Measurements from ENCODE around the gene TM9SF1. TPM values are rescaled to one million over a fixed set of nuclear protein-coding genes. Genes with fewer than 3 reads are reported as not detected.

The TM9SF1 gene
- total and polyA plus RNA-seq, 2 of the 13 experiments (the other 11 are each of a cell fraction or from before 2014, with no cell fraction given): 83.2 to 110 TPM

GRCh38 chr14:24232121-24232644 is 36.9 kb upstream of the TM9SF1 start, which contains the start of gene NEDD8 (continued):
- no peak for TF ChIP-seq ZNF343 (CRISPR knock-in tag; IDR thresholded peaks at IDR 0.05)
- no peak for TF ChIP-seq NFYC (CRISPR knock-in tag; IDR thresholded peaks at IDR 0.05)
- no peak for TF ChIP-seq RNF2 (conservative IDR thresholded peaks at IDR 0.05; ENCODE audit: low read depth)
- TF ChIP-seq, protein P1, sequence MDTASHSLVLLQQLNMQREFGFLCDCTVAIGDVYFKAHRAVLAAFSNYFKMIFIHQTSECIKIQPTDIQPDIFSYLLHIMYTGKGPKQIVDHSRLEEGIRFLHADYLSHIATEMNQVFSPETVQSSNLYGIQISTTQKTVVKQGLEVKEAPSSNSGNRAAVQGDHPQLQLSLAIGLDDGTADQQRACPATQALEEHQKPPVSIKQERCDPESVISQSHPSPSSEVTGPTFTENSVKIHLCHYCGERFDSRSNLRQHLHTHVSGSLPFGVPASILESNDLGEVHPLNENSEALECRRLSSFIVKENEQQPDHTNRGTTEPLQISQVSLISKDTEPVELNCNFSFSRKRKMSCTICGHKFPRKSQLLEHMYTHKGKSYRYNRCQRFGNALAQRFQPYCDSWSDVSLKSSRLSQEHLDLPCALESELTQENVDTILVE (CRISPR knock-in tag; IDR thresholded peaks at IDR 0.05): no peak
- TF ChIP-seq, protein P2, sequence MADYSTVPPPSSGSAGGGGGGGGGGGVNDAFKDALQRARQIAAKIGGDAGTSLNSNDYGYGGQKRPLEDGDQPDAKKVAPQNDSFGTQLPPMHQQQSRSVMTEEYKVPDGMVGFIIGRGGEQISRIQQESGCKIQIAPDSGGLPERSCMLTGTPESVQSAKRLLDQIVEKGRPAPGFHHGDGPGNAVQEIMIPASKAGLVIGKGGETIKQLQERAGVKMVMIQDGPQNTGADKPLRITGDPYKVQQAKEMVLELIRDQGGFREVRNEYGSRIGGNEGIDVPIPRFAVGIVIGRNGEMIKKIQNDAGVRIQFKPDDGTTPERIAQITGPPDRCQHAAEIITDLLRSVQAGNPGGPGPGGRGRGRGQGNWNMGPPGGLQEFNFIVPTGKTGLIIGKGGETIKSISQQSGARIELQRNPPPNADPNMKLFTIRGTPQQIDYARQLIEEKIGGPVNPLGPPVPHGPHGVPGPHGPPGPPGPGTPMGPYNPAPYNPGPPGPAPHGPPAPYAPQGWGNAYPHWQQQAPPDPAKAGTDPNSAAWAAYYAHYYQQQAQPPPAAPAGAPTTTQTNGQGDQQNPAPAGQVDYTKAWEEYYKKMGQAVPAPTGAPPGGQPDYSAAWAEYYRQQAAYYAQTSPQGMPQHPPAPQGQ (CRISPR knock-in tag; IDR thresholded peaks at IDR 0.05; ENCODE audit: borderline replicate concordance): no peak; the same call in 1 of the 2 replicates
- peak; percentile 83 for TF ChIP-seq TAF1 (CRISPR knock-in tag; IDR thresholded peaks at IDR 0.05)
- no peak for TF ChIP-seq ZSCAN20 (CRISPR knock-in tag; IDR thresholded peaks at IDR 0.05; ENCODE audit: borderline replicate concordance)
- TF ChIP-seq ZBTB34 (CRISPR knock-in tag; IDR thresholded peaks at IDR 0.05): no peak; the same call in 1 of the 2 replicates
- peak; percentile 99 for TF ChIP-seq ZNF138 (CRISPR knock-in tag; IDR thresholded peaks at IDR 0.05; ENCODE audit: low read depth)
- peak; percentile 43; the same call in 1 of the 2 replicates for TF ChIP-seq ARID5B (CRISPR knock-in tag; IDR thresholded peaks at IDR 0.05)
- TF ChIP-seq ZBTB7A (CRISPR knock-in tag; IDR thresholded peaks at IDR 0.05): peak; percentile 93
- TF ChIP-seq, protein P3, sequence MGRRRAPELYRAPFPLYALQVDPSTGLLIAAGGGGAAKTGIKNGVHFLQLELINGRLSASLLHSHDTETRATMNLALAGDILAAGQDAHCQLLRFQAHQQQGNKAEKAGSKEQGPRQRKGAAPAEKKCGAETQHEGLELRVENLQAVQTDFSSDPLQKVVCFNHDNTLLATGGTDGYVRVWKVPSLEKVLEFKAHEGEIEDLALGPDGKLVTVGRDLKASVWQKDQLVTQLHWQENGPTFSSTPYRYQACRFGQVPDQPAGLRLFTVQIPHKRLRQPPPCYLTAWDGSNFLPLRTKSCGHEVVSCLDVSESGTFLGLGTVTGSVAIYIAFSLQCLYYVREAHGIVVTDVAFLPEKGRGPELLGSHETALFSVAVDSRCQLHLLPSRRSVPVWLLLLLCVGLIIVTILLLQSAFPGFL (CRISPR knock-in tag; IDR thresholded peaks at IDR 0.05): no peak
- no peak for TF ChIP-seq ZNF12 (CRISPR knock-in tag; IDR thresholded peaks at IDR 0.05)
- no peak for TF ChIP-seq ARNT (IDR thresholded peaks at IDR 0.05)
- TF ChIP-seq FOXP1 (IDR thresholded peaks at IDR 0.05): no peak
- peak; percentile 16; the same call in 1 of the 2 replicates for TF ChIP-seq FOXP1 (CRISPR knock-in tag; IDR thresholded peaks at IDR 0.05)
- TF ChIP-seq NKX3-1 (CRISPR knock-in tag; IDR thresholded peaks at IDR 0.05): no peak
- no peak; the same call in 1 of the 2 replicates for TF ChIP-seq ZNF790 (CRISPR knock-in tag; IDR thresholded peaks at IDR 0.05; ENCODE audit: borderline replicate concordance)
- TF ChIP-seq, protein P4, sequence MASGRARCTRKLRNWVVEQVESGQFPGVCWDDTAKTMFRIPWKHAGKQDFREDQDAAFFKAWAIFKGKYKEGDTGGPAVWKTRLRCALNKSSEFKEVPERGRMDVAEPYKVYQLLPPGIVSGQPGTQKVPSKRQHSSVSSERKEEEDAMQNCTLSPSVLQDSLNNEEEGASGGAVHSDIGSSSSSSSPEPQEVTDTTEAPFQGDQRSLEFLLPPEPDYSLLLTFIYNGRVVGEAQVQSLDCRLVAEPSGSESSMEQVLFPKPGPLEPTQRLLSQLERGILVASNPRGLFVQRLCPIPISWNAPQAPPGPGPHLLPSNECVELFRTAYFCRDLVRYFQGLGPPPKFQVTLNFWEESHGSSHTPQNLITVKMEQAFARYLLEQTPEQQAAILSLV (CRISPR knock-in tag; IDR thresholded peaks at IDR 0.05; ENCODE audit: borderline replicate concordance): peak; percentile 3; the same call in 1 of the 2 replicates
- TF ChIP-seq HDAC2 (CRISPR knock-in tag; IDR thresholded peaks at IDR 0.05): peak; percentile 4; the same call in 1 of the 2 replicates
- no peak; the same call in 1 of the 2 replicates for TF ChIP-seq ZNF121 (CRISPR knock-in tag; IDR thresholded peaks at IDR 0.05)
